DND-41 (cell line): ENCODE data around the gene TMEM97.
A peak's percentile ranks its signal among the peaks of the same experiment; 100 is the strongest.

Source experiments
- EZH2 ChIP-seq: IDR thresholded peaks from 3 replicates; pipeline ENCODE4 v1.6.1; 2012; ENCODE audit warnings: borderline replicate concordance, low read depth, mild to moderate bottlenecking, moderate library complexity, low read length, inconsistent platforms; ENCODE audit not compliant: severe bottlenecking
- TF ChIP-seq, protein P1 (sequence below): IDR thresholded peaks from 2 replicates; pipeline ENCODE4 v1.5.1; 2012; ENCODE audit warnings: borderline replicate concordance, low read length, moderate library complexity, mild to moderate bottlenecking; ENCODE audit not compliant: poor library complexity, severe bottlenecking; ENCODE audit errors: extremely low read depth

DNA sequence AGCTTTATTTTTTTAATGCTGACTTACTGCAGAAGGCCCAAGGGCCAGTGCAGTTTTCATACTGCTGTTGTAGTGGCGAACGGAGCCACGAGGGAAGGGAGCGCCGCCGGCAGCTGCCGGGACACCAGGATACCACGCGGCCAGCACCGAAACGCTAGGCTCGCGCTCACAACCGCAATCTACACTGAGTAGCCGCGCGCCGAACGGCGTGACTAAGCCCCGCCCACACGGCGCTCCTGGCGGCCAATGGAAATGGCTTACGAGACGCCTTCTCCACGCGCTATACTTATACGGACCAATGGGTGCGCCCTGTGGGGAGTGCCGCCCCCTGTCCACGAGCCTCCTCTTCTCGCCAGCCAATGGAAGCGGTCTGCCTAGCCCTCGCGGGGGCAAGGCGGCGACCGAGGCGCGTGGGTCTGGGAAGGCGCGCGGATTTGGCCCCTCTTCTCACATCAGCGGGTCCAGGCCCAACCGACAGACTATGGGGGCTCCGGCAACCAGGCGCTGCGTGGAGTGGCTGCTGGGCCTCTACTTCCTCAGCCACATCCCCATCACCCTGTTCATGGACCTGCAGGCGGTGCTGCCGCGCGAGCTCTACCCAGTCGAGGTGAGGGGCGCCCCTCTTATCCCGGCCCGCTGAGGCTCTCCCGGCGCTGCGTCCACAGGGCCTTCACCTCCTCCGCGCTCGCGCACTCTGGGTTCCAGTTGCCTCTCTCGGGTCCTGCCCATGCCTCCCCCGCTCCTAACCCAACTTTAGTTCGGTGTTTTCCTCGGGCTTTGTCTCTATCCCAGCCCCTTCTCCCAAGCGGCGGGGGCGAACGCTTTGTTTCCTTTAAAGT lies at the start of gene TMEM97:
- TF ChIP-seq, protein P1, sequence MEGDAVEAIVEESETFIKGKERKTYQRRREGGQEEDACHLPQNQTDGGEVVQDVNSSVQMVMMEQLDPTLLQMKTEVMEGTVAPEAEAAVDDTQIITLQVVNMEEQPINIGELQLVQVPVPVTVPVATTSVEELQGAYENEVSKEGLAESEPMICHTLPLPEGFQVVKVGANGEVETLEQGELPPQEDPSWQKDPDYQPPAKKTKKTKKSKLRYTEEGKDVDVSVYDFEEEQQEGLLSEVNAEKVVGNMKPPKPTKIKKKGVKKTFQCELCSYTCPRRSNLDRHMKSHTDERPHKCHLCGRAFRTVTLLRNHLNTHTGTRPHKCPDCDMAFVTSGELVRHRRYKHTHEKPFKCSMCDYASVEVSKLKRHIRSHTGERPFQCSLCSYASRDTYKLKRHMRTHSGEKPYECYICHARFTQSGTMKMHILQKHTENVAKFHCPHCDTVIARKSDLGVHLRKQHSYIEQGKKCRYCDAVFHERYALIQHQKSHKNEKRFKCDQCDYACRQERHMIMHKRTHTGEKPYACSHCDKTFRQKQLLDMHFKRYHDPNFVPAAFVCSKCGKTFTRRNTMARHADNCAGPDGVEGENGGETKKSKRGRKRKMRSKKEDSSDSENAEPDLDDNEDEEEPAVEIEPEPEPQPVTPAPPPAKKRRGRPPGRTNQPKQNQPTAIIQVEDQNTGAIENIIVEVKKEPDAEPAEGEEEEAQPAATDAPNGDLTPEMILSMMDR, result peak; percentile 39
- no peak for TF ChIP-seq EZH2
